NCI-H82 (cell line): ENCODE results near the gene AMZ2.
A peak's percentile ranks its signal among the peaks of the same experiment; 100 is the strongest.
"Not testable (repeated sequence)": the region's sequence is repeated elsewhere in the genome, so short reads cannot be mapped to it uniquely, and the experiment has no call there.

Source experiments
- DNase-seq: peaks from one replicate; lab custom pipeline; 2025; lab: John Stamatoyannopoulos, UW

Gene AMZ2

DNA sequence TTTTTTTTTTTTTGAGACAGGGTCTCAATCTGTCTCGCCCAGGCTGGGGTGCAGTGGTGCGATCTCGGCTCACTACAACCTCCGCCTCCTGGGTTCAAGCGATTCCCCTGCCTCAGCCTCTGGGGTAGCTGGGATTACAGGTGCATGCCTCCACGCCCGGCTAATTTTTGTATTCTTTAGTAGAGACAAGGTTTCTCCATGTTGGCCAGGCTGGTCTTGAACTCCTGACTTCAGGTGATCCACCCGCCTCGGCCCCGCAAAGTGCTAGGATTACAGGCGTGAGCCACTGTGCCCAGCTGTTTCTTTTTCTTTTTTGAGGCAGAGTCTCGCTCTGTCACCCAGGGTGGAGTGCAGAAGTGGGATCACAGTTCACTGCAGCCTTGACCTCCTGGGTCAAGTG lies 27.1 kb upstream of the AMZ2 start:
- not testable (repeated sequence) for DNase-seq

DNA sequence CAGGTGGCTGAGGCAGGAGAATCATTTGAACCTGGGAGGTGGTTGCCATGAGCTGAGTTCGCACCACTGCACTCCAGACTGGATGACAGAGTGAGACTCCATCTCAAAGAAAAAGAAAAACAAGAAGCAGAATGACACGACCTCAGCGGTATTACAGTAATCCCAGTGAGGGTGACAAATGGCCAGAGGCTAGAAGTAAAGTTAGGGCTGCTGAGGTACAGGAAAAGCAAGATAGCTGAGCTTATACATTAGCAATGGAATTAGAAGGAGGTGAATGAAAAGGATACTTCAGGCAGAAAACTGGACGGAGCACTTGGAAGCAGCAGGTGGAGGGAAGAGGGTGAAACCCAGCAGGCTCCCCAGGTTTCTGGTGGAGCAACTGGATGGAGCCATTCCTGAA lies 26.1 kb upstream of the AMZ2 start:
- no peak for DNase-seq

DNA sequence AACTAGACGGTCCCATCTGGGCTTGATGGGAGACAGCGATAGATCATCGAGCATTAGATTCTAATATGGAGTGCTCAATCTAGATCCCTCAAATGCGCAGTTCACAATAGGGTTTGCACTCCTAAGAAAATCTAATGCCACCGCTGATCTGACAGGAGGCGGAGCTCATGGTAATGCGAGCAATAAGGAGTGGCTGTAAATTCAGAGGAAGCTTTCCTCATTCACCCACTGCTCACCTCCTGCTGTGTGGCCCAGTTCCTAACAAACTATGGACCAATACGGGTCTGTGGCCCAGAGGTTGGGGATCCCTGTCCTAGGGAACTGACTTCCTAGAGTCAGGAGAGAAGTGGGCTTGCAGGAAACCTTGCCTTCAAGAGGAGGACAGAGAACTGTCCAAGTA lies 25.2 kb upstream of the AMZ2 start:
- DNase-seq: no peak

DNA sequence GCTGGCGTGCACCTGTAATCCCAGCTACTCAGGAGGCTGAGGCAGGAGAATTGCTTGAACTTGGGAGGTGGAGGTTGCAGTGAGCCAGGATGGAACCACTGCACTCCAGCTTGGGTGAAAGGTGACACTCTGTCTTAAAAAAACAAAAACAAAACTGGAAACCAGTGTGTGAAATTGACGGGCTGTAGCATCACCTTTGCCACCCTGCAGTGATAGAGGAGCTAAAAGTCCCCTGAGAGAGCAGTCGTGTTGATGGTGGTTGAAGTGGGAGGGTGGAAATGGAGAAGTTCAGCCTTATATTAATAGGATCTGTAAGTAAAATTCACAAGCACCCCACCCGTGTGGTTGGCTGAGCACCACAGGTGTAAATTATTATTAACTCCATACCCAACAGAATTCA lies 22.8 kb upstream of the AMZ2 start:
- DNase-seq: not testable (repeated sequence)

DNA sequence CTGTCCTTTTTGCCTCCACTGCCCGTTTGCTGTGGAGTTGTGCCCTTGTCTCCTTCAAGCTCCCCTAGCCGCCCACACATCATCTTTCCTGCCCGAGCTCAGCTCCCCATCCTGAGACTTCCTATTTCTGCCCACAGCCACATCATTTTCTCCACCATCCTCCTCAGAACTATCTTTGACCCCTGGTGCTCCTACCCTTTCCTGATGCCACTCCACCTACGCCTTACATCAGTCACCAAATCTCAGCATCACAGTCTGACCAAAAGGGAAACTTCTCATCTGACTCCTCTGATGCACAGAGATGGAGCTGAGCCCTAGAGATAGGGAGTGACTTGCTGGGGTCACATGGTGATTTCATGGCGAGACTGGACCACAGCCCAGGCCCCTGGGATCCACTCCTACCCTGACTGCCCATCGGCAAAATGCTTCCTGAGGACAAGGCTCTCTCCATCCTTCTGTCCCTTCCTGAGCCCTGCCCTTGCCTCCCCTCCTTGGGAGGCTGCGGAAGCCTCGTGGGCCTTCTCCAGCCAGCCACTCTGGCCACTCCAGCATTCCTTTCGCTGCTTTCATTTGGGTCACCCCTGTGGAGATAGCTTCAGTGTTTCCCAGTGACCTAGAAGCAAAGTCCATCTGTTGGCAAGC lies 19.7 kb upstream of the AMZ2 start:
- not testable (repeated sequence) for DNase-seq

DNA sequence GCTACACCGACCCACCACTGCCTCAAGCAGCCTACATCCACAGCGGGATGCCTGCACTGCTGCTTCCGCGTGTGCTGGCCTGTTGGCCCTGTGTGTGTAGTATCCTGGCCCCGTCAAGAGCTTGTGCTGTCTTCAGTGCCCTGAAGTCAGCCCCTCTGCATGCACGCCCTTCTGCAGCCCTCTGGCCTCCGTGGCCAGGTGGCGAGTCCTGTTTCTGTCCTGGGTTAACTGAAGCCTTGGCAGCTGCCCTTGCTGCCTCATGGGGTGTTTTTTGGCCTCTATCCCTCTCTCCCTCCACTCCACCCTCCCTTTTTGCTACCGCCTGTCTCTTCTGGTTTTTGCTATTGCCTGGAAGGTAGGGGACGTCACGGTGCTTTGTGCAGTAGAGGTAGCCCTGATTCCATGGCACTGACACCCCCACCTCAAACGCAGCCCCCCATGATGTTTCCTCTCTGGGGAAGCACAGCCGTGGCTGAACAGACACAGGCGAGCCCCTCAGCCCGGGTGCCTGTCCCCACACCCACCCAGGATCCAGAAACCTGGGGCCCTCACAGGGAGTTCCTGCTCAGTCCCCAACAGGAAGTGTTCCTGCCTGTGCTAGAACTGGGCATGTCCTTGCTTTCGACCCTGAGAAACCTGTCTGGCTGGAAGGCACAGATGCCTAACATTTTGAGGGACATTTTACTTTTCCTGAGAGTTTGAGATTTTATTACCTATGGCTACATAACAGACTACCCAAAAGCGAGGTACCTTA lies 18.8 kb upstream of the AMZ2 start:
- DNase-seq: no peak

DNA sequence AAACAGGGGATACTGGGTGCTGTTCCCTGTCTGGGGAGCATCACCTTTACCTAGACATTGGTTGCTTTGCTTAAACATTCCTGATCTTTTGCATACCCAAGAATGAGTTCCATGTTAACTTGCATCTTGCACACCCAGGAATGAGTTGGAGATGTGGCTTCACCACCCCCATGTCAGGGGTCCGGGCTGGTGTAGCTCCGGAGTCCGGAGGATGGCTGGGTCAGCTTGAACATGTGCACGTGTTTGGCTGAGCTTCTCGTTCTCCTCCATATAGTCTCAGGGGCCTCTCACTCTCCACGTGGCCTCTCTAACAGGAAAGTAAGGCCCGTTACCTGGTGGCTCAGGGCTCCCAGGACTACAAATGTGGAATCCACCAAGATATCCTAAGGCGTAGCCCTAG lies 18.2 kb upstream of the AMZ2 start:
- DNase-seq: no peak

DNA sequence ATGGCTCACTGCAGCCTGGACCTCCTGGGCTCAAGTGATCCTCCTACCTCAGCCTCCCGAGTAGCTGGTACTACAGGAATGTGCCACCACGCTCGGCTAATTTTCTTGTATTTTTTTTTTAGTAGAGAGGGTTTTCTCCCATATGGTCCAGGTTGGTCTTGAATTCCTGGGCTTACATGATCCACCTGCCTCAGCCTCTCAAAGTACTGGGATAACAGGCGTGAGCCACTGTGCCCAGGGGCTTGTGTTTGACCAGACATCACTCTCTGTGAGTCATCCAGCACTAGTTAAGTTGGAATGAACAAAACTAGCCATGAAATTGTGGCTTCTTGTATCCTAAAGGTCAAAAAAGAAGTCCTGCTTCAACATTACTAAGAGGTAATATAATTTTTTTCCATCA lies 16.7 kb upstream of the AMZ2 start:
- DNase-seq: not testable (repeated sequence)

DNA sequence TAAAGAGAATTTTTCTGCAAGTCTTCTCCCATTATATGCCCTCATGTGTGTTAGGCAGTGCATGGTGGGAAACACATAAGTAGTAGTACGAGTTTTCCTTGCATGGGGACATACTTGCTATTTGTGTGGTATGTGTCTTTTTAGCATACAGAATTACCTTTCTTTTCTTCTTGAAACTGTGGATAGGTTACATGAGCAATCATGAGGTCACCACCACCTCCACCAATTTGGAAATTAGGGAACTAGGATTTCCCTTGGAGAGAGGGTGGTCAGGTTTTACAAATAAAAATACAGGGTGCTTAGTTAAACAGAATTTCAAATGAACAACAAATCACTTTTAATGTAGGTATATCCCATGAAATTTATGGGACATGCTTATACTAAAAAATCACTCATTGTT lies 16.3 kb upstream of the AMZ2 start:
- DNase-seq: no peak

DNA sequence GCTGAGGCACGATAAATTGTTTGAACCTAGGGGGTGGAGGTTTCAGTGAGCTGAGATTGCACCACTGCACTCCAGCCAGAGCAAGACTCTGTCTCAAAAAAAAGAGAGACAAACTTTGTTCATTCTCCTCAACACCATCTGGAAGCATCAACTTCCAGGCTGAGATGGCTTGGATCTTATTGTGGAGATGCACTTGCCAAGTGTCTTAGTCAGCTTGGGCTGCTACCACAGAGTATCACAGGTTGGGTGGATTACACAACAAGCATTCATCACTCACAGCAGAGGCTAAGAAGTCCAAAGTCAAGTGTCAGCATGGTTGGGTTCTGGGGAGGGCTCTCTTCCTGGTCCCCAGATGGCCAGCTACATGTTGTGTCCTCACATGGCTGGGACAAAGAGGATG lies 15.1 kb upstream of the AMZ2 start:
- not testable (repeated sequence) for DNase-seq

DNA sequence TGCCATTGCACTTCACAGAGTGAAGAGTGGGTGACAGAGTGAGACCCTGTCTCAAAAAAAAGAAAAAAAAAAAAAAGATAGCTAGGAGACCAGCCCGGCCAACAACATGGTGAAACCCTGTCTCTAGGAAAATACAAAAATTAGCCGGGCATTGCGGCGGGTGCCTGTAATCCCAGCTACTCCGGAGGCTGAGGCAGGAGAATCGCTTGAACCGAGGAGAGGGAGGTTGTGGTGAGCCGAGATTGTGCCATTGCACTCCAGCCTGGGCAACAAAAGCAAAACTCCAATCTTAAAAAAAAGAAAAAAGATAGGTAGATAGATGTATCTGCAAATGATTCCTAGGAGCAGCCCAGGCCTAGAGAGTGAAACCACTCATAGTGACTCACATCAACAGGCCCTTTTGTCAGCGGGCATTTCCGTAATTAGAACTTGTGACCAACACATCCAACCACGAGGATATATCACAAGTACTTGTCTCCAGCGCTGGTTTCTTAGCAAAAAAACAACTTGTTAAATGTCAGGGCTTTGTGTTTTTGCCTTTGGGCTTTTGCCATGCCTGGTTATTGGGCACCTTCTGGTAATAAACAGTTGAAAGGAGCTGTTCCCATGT lies 13.0 kb upstream of the AMZ2 start:
- DNase-seq: not testable (repeated sequence)

DNA sequence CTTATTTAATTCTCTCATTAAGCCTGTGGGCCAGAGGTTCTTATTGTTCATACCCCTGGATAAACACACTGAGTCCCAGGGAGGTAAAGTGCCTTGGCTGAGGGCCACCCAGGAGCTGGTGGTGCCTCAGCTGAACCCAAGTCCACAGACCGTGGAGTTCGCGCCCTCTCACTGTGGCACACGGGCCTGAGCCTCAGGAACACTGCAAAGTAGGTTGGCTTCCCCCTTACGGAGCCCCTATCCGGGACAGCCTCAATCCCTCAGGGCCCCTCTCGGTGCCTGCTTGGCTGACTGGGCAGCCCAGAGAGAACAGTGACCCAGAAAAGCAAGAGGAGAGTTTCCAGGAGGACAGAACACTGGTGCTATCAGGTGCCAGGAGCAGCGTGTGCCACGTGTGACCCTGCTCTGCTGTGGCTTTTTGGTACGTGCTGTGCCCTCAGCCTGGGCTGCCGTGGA lies 12.5 kb upstream of the AMZ2 start:
- DNase-seq: not testable (repeated sequence)

DNA sequence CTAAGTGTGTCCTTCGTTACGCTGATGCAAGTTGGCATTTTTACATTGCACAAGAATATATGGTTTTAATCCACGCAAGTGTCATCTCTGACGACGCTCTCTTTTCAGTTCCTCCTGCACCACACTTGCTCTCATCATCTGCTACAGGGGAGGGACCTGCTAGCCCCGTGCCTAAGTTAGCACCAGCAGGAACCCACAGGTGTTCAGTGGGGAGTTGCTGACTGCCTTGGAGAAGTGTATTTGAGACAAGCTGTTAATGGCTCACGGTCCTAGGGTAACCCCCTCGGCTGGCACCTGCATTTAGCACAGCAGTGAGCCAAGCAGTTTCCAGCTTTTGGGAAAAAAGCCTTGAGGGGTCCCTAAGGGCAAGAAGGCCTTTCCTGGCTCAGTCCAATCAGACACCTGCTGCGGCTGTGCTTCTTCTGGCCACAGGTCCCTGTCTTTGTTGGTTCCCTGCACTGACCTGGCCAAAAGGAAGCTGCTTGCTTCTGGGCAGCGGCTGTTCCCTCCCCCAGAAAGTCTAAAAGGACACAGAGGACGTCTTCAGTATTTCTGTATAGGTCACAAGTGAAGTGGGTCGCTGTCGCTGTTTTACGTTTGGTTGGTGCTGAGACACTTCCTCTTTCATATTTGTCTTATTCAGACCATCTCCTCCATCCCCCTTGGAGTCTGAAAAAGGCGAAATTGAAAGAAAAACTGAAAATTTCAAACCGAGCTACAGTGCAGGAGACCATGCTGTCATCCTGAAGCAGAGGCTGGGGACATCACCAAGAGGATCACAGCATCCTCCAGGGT lies 10.3 kb upstream of the AMZ2 start:
- not testable (repeated sequence) for DNase-seq

DNA sequence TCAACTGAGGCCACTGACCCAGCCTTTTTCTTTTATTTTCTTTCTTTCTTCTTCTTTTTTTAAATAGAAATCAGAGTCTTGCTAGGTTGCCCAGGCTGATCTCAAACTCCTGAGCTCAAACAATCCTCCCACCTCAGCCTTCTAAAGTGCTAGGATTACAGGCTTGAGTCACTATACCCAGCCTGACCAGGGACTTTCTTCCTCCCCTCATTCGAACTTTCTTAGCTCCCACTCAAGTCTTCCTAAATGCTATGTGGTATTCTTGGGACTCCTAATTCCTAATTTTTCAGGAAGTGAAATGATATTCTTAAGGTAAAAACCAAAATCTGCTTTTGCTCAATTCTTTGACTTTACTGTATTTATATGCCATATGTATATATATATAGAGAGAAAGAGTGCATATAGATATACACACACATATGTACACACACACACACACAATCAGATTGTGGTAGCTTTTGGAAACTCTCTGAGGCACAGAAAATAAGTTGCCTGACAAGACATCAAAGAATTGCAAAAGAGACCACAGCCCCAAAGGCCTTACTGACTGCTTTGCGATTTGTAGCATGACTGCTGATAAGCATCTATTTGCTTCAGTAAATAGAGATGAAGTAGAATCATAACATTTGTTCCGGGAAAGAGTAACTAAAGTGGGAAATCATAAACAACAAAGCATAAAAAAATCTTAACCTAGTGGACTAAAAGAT lies 9.5 kb upstream of the AMZ2 start:
- DNase-seq: no peak

DNA sequence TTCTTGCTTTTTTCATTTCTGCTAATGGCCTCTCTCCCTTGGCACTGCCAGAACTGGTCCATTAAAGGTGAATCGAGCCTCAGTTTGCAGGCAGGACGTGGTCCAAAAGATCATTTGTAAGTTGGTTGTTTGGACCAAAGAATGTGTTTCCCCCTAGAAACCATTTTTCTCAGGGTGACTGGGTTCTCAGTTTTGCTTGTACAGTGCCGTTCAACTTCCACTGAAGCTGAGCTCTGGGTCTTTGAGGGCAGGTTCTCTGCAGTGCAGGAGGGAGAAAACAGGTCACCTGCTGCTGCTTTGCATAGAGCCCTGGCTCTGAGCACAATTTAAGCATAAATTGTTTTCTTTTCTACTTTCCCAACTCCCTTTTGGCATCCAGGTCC lies 9.0 kb upstream of the AMZ2 start:
- no peak for DNase-seq

DNA sequence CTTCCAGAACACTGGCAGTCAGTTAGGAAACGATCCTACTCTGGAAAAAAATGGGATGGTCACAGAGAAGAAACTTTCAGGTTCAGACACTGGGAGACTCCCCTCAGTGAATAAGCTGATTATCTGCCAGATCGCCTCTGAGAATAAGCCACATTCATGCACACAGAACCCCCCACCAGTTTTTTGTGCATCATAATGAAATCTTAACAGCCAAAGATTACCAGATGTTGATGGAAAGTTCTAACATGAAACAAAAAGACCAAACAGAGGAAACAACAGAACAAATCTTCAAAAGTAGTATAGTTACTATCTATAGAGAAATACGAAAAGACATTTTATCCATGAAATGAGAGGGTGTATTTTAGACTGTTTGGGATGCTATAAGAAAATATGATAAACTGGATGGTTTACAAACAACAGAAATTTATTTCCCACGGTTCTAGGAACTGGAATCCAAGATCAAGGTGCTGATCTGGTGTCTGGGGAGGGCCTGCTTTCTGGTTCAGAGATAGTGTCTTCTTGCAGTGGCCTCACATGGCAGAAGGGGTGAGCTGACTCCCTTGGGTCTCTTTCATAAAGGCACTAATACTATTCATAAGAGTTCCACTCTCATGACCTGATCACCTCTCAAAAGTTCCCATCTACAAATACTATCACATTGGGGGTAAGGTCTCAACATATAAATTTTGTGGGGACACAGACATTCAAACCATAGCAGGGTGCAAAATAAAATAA lies 8.0 kb upstream of the AMZ2 start:
- peak; percentile 51 for DNase-seq

DNA sequence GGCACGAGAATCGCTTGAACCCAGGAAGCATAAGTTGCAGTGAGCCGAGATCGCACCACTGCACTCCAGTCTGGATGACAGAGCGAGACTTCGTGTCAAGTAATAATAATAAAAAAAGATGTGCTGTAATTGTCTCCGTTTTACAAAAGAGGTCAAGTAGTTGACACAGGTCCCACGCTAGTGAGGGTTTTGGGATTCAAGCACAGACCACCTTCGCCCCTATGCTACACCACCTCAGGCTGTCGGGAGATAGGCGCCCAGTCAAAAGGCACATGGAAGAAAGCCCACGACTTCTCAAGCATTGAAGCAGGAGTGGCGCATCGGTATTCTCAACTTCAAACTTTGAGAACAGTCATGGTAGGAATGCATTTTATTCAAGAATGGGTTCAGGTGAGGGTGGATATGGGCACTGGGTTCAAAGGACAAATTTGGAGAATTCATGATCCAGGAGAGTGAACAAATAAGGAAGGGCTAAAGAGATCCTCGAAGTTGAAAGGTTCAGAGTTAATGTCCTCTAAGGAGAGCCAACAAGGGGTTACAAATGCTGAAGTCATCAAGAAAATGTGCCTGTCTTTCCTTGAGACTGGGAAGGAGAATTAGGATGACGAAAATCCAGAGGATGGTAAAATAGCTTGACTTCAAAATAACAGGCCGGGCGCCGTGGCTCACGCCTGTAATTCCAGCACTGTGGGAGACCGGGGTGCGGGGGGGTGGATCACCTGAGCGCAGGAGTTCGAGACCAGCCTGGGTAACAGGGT lies 1.4 kb upstream of the AMZ2 start:
- DNase-seq: no peak

DNA sequence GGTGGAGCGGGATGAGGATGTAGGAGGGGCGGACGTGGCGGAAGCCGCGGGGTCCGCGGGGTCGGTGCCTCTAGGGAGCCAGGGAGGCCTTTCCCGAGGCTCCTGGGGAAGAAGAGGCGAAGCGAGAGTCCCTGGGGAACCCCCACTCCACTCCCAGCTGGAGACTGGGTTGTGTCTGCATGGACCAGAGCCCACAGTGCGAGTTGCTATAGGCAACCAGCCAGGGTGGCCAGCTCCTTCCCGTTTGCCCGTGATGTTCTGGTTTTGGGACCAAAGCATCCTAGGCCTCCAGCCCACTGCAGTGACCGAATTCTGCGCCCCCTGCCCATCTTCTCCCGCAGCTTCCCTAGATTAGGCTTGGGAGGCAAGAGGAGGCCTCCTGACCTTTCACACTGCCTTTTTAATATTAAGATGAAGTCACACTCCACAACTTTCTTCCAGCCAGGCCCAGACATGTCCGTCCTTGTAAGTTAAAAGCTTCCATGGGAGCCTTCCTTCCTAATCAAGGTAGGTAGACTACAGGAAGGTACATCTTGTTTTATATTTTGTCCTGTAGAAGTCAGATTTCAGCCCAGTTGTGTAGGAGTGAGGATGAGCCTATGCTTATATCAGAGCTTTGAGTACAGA lies 469 bp downstream of the AMZ2 start:
- DNase-seq: peak; percentile 77

DNA sequence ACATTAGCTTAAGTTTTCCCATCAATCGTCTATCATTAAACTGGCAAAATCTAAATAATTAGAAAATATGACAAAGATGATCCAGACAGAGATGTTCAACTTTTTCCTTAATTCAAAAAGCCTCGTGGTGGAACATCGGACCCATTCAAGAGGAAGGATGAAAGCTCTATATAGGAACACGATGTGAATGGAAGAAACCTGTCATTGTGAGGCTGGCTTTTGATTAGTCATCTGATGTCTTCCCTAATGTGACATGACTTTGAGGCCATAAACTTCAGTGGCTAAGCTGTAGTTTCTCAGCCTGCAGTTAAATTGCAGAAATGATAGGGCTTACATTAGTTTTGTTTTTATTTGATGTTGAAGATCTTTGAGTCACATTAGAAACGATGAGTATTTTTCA lies 1.0 kb downstream of the AMZ2 start:
- DNase-seq: no peak

DNA sequence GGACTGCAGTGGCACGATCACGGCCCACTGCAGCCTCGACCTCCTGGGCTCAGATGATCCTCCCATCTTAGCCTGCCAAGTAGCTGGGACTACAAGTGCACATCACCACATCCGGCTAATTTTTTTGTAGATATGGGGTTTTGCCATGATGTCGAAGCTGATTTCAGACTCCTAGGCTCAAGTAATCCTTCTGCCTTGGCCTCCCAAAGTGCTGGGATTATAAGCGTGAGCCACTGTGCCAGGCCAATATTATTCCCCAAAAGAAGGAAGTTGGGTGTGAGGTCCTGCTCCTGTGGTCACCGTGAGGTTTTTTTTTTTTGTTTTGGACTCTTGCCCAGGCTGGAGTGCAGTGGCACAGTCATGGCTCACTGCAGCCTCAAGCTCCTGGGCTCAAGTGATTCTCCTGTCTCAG lies 1.5 kb downstream of the AMZ2 start:
- DNase-seq: no peak
